Non-pigmented ciliary epithelial cell (primary cell): ENCODE results near the gene PRDM2.

Source experiments
- DNase-seq: peaks from one replicate; pipeline ENCODE4 v3.0.0-alpha.2; 2010; ENCODE audit warnings: low read depth

The PRDM2 gene

DNA sequence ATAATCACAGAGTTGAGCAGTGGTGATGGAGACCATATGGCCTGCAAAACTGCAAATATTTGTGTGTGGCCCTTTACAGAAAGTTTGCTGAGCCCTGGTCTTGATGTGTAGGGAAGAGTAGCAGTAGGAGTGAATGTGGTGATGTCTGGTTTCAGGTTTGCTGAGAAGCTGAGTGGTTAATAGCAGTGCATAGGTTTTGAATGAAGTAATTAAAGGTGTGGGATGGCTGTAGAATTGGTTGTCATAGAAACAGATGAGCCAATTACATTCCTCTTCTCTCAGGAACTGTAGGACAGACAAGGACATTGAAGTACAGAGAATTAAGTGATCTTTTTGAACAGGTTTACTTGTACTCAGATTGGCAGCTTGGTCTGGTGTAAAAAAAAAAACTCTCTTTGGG, 37.4 kb downstream of the PRDM2 start:
- no peak for DNase-seq

DNA sequence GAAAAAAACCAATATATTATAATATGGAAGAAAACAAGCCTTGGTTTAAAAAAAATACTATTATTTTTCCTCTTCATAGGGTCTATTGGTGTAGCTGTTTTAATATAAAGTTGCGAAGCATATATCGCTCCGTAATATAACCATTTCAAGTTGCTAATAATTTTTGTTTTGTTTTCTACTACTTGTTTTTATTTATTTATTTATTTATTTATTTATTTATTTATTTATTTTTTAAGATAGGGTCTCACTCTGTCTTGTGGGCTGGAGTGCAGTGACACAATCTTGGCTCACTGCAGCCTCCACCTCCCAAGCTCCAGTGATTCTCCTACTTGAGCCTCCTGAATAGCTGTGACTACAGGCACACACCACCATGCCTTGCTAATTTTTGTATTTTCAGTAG, 46.4 kb downstream of the PRDM2 start:
- DNase-seq = no peak

DNA sequence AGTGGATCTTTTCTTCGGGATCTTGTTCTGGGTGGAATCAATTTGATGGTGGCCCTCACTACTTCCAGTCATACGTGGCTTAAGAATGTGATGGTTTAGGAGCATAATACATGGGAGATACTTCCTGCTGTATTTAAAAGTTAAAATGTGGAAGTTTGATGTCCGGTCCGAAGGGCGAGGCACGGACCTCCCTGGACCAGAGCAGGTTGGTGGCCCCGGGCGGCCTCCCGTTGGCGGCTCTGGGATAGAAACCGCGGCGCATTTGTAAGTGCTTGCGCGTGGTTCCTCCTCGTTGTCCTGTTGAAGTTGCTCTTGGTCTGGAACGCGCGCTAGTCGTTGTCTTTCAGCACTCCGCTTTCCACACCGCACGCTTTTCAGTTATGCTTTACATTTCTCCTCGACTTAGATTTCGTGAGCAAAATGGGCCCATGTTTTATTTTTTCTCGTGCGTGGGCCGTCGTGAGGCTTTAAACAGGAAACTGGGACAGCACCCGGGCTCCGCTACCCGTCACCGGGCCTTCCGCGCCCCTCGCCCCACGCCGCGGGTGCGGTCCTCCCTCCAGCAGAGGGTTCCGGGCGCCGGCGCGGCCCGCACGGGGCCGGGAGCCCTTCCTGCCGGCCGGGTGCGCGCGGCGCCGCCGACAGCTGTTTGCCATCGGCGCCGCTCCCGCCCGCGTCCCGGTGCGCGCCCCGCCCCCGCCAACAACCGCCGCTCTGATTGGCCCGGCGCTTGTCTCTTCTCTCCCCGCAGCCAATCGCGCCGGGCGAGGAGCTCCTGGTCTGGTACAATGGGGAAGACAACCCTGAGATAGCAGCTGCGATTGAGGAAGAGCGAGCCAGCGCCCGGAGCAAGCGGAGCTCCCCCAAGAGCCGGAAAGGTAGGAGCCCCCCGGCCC, 48.9 kb downstream of the PRDM2 start:
- peak; percentile 61 for DNase-seq

DNA sequence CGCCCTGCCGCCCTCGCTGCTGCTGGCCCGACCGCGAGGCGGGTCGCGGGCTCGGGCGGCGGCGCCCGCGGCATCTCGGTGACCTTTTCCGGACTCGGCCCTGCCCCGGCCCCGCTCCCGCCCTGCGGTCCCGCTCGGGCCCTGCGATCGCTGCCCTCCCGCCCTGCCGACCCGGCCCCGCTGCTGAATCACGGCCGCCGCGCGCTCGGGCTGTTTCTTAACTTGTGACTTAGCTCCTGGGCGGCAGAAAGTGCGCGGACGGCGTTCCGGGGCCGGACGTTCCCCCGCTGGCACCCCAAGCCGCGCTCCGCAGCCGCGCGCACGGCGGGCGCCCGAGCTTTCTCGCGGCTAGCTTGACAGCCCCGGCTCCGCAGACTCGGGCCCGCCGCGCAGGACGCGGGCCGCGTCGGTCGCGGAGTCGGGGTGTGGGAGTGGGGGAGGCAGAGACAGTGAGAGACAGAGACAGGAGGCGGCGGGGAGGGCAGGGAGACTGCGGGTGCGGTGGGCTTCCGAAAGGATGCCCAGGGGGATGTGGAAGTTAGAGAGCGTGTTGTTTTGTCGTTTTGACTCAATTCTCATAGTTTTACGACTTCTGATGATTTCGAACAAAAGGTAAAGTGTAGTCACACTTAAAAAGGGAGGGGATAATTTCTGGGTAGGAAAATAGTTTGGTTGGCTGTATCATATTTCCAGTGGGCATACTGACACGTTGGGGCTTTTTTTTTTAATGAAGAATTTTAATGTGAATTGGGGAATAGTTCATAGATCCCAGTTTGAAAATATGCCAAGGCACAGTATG, 49.8 kb downstream of the PRDM2 start:
- no peak for DNase-seq

DNA sequence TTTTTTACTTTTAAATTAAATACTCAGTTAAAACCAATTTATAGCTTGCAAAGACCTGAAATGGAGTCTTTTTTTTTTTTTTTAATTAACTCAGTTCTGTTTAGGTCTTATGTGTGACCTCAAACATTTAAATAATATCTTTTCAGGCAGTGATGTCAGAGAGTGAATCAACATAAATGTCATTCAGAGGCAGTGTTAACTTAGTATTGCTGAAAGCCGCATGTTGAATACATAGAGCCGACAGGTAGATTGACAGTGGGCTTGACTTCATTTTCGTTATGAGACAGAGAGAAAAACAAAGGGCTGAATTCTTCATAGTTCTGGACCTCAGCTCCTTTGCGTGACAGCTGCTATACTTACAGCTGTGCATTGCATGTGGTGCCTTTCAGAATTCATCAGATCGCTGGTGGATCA, 51.5 kb downstream of the PRDM2 start:
- no peak for DNase-seq

DNA sequence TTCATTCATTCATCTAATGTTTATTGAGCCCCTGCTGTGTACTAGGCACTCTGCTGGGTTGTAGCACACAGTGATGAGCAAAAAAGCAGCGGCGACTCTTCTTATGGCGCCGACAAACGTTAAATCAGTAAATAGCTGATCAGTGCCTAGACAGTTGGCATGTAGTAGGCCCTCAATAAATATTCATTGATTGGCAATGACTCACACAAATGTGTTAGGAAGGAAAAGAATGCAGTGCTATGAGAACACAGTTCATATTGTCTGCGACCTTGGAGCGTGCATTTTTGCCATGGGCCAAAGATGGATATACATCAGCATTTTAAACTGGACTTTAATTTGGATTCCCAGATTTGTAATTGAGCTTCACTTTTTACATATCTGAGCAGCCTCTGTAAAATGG, 52.0 kb downstream of the PRDM2 start:
- DNase-seq = no peak

DNA sequence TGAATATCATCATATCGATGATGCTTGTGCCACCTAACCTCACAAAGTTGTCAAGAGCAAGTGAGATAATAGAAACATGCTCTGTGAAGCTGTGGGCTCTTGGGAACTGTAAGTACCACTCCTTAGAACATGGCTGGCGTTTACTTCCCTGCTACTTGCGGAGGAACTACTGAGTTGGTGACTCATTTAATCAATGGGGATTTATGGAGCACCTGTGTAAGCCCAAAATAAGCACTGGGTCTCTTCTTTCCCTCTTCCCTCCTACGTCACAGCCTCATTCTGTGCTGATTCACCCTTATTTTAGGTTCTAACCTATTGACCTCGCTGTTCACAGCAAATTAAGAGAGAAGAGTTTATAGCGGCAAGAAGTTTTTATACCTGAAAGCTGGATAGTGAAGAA, 52.9 kb downstream of the PRDM2 start:
- no peak for DNase-seq

DNA sequence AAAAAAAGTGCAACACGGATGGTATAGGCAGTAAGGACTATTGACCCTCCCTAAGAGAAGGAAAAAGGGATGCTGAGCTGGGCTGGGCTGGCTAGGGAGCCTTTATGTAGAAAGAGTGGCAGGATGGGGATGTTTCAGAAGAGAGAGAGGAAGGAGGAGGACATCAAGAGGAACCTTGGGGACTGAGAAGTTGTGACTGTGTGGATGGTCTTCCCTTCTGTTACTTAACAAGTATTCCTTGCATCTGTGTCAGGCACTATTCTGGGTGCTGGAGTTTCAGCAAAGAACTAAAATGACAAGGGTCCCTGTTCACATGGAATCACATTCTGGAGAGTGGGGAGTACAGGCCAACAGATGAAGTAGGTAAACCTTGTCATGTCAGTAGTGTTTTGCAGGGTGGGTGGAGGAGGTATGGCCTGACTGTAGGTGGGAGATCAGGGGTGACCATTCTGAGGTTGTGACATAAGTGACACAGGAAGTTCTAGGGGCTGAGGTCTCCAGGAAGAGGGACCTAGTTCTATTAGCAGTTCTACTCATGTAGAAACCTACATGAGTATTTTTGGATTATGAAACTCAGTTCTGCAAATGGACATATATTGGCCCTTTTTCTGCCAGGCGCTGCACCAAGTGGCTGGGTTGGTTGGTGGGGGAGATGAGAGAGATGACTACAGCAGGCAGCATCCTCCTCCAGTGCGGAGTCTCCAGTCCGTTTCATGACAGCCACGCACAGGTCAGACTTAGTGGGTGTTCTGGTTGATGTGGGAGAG, 53.8 kb downstream of the PRDM2 start:
- DNase-seq = no peak

DNA sequence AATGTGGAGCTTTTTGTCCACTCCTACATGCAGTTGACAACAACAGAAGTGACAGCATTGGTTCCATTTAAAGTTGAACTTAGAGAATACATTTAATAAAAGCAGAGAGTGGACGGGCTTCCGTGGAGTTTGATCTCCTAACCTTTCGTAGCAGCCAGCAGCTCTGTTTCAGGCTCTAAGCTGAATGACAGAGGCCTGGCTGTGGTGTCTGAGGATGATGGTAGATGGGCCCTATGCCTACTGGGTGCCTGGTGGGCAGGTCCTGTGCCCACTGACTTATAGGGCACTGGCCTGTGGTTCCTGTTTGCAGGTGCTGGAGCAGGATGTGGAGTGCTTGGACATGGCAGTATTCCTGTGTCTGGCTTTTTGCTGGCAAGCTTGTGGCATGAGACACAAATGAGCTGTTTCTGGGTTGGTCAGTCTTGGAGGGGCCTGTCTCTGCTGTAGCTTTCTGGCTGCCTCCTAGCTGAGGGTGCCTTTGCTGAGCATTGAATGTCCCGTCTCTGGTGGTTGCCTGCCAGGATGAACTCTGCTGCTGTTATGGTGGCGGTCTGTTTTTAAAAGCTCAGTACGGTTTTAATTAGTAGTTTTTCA, 54.6 kb downstream of the PRDM2 start:
- no peak for DNase-seq

DNA sequence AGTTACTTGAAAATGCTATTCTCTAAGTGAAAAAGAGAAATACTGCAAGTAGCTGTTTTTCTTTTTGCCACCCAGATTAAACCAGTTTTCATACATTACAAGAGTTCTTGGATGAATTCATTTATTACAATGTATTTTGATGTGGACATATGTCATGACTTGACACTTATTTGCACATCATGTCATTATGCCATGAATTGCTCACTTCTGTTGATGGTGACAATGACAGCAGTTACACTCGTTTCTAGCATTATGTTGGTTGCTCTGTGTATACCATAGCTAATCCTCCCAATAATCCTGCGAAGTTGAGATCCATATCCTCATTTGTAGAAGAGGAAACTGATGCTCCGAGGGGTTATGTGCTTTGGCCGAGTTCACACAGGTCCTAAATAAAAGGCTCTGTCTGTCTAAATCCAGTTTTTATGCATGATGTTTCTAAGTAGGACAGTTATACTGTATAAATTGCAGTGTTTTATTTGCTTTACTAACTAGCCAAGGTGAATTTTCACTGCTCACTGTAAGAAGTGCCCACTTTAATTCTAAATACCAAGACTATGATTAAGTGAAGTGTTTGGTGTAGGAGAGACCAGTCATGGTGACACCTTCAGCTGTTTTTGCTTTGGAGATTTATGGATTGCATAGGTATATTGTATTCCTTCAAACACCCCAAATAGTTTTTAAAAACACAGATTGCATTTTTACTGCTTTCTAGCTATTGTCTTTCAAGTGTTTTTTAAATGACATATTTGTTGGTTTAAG, 56.7 kb downstream of the PRDM2 start:
- no peak for DNase-seq

DNA sequence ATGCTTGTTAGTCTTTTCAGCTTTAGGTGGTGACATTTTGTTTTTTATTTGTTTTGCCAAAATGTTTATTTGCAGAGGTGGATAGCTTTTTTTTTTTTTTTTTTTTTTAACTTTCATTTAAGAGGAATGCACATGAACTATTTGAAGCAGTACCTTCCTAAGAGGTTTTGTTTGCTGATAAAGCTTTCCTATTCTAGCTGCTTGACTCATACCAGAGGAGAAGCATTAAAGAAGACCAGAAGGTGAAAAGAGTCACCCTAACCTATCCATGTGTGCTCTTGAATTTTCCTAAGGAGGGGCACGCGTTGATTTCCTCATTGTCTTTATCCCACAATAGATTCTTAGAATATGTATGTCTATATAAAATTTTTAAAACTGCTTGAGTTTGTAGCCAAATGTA, 57.7 kb downstream of the PRDM2 start:
- no peak for DNase-seq

DNA sequence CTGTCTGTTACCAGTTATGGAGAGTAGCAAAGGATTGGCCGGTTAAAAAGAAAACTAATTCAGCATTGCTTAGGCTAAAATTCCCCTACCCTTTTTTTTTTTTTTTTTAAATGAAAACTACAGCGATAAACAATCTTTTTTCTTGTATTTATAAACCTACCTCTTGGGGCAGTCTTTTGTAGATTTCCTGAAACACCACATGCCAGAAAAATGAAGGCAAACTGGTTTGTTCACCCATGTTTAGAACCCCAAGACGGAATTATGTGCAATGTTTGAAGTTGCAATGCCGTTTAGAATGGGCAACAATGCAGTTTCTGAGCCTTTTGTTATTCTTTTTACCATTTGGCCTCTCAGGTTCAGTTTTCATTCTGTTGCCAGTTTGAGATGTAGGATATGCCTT, 59.1 kb downstream of the PRDM2 start:
- no peak for DNase-seq

DNA sequence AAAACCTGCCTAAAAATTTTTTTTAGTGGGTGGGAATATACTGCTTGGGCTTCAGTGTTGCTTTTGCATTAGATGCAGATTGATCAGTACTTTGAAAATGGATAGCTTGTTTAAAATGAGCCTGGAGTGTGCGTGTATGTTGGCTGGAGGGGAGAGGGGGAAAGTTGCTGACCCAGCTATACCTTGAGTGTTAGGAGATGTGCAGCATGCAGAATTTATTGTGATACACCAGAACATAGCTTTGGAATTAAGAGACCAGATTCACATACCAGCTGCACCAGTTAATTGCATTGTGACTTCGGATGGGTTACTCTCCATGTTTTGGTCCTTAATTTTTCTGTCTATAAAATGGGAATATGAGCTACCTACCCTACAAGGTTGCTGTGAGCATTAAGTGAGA, 60.4 kb downstream of the PRDM2 start:
- DNase-seq = no peak

DNA sequence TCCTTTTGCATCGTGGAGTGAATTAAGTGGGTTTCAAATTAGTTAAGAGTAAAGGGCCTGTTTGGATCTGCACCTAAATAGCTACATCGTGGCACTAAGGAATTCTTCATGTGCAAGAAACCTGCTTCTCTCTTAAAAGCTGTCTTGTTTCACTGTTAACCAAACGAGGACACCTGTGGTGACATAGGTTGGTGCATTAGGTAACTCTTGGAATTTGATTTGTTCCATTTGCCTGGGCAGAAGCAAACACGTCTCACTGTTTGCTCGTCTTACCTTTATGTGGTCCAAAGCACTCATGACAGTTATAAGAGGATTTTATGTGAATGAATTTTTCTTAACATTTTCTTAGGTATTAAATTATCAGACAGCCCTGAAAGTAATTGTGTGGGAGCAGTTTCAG, 60.9 kb downstream of the PRDM2 start:
- no peak for DNase-seq

DNA sequence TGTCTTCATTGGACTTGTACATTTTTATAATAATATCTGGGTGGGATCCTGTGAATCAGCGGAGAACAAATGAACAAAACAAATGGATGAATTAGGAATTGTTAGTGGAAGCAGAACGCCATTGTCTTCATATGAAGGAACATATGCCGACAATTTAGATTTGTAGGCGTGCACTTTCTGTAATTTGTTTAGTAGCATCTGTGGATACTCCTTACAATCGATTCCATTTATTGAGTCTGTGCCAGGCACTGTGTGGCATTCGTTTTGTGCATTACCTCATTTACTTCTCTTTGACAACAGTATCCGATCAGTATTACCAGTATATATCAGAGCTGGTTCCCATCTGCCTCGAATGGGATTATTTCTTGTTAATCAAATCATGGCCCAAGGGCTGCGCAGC, 61.9 kb downstream of the PRDM2 start:
- DNase-seq = no peak

DNA sequence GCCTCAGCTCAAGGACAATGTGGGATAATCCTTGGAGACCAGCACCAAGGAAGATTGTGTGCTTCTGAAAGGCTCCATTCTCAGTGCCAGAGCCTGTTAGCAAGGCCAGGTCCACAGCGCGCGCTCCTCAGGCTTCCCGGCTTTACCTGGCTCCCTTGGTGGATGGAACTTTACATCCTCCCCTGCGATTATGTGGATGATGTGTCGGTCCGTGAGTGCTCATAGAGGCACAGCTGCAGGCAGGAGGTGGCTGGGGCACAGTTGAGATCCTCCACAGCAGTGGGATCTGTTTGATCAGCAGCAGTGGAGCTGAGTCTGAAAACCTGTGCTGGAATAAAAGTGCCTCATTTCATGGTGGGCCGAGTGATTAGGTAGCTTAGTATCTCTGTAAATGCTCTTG, 62.7 kb downstream of the PRDM2 start:
- DNase-seq = no peak

DNA sequence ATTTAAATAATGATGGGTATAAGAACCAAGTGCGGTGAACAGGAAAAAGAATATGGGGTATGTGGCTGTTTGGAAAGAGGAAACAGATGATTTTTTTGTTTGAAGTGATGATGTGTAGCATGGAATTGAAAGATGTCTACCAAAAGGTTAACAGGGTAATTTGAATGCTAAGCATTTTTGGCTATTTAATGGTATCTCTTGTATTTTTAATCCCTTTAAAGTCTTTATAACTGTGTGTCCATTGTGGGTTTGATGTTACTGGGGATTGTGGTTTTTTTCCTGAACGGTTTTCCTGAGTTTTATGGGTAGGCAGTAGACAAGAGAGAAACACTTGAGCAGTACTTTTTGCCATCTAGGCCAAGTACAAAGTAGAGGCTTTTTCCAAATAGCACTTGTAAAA, 63.2 kb downstream of the PRDM2 start:
- no peak for DNase-seq

DNA sequence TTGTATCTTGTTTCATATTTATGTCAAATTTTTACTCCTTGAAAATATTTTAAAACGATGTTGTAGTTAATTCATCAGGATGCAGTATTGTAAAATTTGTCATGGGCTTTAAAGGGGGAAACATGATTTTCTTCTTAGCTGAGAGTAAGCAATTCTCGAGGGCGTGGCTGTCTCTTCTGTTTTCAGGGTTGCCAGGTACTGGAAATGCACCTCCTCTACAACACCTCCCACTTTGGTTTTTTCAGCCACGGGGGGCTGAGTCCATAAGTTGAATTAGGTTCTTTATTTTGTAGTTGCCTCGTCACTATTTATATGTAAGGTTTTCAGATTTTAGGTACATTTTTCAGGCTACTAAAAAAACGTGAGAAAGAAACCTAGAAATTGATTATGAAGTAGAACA, 64.0 kb downstream of the PRDM2 start:
- no peak for DNase-seq

DNA sequence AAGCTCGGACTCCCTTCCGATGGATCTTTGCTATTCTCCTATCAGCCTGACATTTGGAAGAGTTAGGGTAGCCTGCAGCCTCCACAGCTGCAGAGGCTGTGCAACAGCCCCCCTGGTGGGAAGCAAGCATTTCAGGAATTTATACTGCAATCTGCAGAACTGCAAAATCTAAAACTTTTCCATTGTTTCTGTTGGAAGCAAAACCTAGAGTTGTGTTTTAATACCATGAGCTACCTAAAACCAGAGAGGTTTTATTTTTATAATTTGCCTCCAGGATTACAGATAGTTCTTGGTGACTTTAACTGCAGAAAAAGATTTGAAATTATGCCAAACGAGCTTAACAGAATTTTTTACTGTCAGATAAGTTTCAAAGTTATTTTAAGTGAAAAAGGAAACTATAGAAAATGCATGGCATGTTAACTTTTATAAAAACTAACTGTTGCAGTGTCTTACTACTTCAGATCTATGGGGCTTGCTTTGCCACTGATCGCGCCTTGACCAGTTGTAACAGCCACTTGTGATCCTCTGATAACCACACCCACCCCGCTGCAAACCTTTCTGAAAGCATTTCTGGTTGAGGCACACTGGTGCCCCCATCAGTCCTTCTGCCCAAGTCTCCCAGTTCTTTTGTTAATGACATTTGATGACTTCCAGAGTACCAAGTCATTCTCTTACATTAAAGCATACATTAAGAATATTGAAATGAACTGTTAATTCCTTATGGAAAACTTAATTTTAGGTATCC, 64.8 kb downstream of the PRDM2 start:
- DNase-seq = no peak
